GM21423 (cell line): ENCODE data around the gene MOCS1.
A peak's percentile ranks its signal among the peaks of the same experiment; 100 is the strongest.

Source experiments
- ATAC-seq: cut with Tn5 transposase; IDR thresholded peaks from one replicate; pipeline ENCODE4 v1.9.1; 2021; ENCODE audit warnings: mild to moderate bottlenecking, moderate library complexity; ENCODE audit not compliant: unreplicated experiment

The MOCS1 gene

DNA sequence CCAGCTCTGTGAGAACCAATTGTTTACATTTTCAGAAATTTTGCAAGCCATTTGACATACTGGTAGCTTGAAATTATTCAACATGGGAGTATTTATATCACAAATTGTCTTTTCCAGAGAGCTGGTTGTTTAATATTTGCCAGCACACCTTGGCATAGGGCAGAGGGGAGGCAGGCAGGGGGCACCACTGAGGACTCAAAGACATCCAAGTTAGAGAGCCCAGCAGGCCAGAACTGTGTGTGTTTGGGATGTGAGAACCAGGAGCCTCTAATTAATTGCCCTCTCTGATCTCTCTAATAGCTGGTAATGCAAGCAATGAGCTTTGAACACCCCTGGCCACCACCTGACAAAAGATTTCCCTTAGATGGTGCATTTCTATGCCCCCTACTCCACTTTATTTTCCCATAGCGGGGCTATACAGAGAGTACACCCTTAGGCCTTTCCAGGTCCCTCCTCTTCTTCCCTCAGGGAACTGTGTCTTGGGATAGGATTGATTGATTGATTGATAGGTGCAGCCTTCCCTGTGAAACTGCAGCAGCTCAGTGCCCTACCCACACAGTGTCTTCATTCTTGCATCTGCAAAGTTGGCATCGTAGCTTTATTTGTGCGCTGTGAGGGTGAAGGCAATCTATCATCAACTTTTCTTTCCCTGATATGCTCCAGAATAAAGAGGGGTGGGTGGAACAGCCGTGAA, 29.2 kb downstream of the MOCS1 start:
- ATAC-seq = no peak

GRCh38 chr6:39903656-39904055, 30.6 kb downstream of the MOCS1 start:
- no peak for ATAC-seq

DNA sequence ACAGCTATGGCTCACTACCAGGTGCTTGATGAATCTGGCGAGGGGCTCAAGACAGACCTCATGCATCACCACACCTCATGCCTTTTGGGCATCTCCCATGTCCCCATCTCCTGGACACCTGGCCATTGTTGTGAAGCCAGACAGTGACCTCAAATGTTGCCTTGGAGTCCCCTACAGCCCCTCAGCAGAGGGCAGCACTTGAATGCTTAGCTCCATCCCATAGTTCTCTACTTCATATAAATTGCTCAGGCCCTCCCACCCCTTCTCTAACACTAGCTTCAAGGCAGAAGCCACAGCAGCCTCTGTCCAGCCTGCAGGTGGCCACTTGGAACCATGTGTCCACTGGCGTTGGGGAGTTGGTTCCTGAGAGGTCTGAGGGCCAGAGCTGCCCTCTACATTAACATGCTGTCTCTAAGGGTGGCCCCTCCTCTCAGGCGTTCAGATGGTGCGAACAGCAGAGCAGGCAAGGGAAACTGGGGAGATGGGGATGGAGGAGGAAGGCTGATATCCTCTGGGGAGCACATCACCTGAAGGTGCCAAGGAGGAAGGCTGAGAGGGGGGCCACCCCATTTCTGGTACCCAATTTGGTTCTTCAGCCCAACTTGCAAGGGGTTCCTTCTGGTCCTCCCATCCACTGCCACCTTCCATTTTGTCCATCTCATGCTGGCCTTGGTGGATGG, 31.3 kb downstream of the MOCS1 start:
- no peak for ATAC-seq

DNA sequence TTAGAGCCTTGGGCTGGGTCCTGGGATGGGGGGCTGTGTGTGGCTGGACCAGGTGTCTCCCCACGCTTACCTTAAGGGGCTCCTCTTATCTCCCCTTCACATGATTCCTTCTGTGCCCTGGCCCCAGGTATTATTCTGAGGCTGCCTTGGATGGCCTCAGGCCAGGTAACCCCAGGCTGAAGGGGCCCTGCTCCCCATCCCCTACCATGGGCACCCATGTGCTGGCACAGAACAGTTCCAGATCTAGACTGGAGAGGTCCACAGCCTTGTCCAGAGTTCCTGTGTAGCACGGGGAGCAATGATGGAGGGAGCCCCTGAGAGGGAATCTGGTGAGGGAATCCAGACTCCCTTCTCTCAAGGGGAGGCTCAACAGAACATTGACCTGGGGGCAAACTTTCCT, 32.1 kb downstream of the MOCS1 start:
- ATAC-seq = no peak

DNA sequence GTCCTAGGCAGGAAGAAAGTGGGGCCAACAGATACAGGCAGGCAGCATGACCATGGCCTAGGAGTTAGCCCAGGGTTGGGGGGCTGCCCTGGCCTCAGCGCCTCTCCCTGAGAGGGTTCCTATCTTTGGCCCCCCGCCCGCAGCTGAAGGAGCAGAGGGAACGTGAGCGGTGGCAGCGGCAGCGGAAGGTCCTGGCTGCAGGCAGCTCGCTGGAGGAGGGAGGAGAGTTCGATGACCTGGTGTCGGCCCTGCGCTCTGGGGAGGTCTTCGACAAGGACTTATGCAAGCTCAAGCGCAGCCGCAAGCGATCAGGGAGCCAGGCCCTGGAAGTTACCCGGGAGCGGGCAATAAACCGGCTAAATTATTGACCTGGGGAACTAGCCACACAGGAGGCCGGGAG, 32.6 kb downstream of the MOCS1 start:
- no peak for ATAC-seq

DNA sequence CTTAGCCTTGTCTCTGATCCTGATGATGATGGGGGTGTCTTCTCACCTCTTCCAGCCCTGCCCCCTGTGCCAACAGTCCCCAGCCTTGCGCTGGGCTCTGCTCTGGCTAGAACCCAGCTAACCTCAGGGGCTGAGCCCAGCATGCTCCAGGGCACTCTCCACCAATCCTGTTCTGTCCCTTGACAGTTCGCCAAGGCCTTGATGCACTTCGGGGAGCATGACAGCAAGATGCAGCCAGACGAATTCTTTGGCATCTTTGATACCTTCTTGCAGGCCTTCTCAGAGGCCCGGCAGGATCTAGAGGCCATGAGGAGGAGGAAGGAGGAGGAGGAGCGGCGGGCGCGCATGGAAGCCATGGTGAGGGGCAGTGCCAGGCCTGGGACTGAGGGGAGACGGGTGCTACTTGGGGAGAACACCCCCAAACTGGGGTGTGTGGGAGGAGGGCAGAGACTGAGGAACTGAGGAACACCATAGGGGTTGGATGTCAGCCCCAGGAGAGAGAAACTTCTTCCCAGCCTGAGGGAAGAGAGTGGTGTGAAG, 33.1 kb downstream of the MOCS1 start:
- no peak for ATAC-seq

- ATAC-seq = no peak
These were observed 34.5 kb downstream of the MOCS1 start for GRCh38 chr6:39899554-39900295.

DNA sequence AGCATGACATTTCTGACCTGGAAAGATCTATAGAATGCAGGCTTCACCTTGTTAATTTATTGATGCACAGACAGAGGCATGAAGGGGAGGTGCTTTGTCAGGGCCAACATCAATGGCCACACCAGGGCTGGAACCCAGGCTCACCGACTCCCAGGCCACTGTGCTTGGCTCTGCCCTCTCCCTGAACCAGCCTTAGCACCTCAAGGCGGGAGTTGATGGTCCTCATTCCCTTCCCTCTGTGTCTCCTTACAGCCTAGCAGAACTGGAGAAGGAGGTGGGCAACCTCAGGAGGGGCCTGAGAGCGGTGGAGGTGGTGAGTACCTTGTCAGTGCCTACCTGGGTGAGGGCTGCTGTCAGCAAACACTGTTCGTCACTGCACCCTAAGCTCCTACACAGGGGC, 35.6 kb downstream of the MOCS1 start:
- no peak for ATAC-seq

DNA sequence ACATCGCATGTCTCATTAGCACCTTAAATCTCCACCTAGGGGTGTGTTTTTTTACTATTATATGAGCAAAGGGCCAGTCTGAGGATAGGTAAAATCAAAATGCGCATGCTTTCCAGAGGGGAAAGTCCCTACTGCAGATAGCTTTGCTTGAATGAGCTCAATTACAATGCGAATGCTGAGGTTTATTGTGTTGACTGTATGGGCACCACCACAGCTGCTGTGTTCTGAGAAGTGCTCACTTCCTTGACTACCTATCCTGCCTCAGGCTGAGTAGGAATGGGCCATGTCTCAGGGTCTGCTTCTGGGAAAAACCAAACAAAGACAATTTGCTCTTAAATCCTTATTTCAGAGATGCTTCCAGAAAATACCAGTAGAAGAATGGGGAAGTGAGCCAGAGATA, 36.6 kb downstream of the MOCS1 start:
- no peak for ATAC-seq

DNA sequence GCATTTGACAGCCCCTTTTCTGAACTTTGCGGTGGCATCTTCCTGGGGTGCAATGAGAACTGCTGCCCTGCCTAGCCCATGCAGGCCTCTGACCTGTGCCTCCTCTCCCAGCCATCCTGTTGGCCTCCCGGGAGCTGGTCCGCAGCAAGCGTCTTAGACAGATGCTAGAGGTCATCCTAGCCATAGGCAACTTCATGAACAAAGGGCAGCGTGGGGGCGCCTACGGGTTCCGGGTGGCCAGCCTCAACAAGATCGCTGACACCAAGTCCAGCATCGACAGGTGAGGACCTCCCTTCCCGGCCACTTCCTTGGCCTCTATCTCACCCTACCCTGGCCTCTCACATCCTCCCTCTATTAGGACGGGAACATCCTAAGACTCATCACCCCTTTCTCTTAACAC, 37.6 kb downstream of the MOCS1 start:
- no peak for ATAC-seq

DNA sequence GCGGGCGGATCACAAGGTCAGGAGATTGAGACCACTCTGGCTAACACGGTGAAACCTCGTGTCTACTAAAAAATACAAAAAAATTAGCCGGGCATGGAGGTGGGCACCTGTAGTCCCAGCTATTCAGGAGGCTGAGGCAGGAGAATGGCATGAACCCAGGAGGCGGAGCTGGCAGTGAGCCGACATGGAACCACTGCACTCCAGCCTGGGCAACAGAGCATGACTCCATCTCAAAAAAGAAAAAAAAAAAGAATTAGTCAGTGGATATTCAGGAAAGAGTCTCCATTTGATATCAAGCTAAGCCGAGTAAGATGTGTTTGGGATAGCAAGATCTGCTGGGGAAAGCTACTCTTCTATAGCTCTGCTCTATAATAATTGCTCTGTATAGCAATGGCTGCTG, 41.0 kb downstream of the MOCS1 start:
- ATAC-seq = no peak

- peak; percentile 52 for ATAC-seq
These were observed 41.7 kb downstream of the MOCS1 start for GRCh38 chr6:39892490-39893129.

- ATAC-seq = no peak
These were observed 42.3 kb downstream of the MOCS1 start for GRCh38 chr6:39891976-39892375.

DNA sequence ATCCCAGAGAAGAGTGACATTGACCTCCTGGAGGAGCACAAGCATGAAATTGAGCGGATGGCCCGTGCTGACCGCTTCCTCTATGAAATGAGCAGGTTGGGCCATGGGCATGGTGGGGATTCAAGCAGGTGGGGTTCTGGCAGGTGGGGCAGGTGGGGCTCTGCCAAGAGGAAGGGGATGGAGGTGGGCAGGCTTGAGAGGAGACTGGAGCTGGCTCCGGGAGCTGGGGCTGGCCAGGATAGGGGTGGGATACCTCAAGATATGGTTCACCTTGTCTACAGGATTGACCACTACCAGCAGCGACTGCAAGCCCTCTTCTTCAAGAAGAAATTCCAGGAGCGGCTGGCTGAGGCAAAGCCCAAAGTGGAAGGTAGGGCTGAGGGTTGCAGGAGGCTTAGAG, 42.9 kb downstream of the MOCS1 start:
- ATAC-seq = no peak

- no peak for ATAC-seq
These were observed 45.0 kb downstream of the MOCS1 start for GRCh38 chr6:39889229-39889628.

GRCh38 chr6:39887692-39888450, 46.4 kb downstream of the MOCS1 start:
- no peak for ATAC-seq

- ATAC-seq = no peak
These were observed 47.4 kb downstream of the MOCS1 start for GRCh38 chr6:39886871-39887270.

GRCh38 chr6:39885691-39886090, 48.6 kb downstream of the MOCS1 start:
- no peak for ATAC-seq

GRCh38 chr6:39884696-39885095, 49.6 kb downstream of the MOCS1 start:
- no peak for ATAC-seq

DNA sequence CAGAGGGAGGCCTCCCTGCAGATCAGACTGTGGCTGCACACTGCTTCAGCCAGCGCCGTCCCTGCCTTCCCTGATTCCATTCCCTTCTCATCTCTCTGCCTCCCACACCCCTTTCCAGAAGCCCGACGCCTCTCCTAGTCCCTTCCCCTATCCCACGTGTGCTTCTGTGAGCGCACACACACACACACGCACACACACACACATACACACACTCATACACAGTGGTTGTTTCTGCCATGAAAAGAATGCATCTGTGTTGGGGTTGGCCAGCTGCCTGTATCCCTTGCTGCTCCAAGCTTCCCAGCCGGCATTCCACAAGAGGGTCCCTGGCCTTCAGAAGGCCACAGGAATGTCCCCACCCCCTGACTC, 51.7 kb downstream of the MOCS1 start:
- ATAC-seq = no peak
